ENCODE results near the gene RABGAP1L.

RABGAP1L gene

DNA sequence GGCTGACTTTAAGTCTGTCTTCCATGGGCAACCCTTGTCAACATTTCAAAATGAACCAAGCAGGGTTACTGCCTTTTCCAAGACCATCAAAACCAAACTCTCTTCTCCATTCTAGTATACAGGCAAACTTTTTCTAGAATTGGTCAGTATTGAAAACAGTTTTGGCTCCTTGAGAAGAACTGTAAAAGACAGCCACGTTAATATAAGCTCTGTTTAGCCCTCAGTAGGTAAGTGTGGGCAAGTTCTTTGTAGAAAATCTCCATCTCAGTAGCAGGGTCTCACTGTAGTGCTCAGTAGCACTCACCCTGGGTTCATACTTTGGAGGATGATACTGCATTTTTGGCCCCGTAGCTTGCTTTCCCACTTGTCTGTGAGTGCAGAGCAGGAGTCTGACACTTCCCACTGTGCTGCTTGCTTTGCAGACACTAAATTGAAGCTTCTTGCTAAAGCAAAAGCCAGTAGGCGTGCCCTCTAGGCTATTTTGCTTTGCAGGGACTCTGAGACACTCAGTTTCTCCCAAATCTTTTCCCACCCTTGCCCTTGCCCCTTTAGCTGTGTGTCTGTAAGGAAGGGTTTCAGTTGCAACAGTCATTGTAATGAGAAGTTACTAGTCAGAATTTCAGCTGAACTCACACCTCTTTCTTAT is 806.2 kb downstream of the RABGAP1L start:
- Histone ChIP-seq H3K4me3 (peak overlapping the region; percentile 59), H3K27ac (peak overlapping the region; percentile 83), H3K36me3 (ENCODE audit: insufficient read depth, low read length) (no peaks in the 10 kb centered on the region), H3K9ac (ENCODE audit: insufficient read length) (peak overlapping the region; percentile 38), H3K9me3 (ENCODE audit: low read depth, low read length) (no peaks in the 10 kb centered on the region)
- TF ChIP-seq FOXP2 (optimal IDR thresholded peaks at IDR 0.05; ENCODE audit: control extremely low read depth, extremely low read length, insufficient read depth) (no peak), POLR2AphosphoS5 (IDR thresholded peaks at IDR 0.05; ENCODE audit: borderline replicate concordance, low read depth, low read length) (no peak), EZH2 (IDR thresholded peaks at IDR 0.05) (no peak)
- no peak for DNase-seq (ENCODE audit: low read depth, low spot score)

GRCh38 chr1:174966008-174966572 is 806.8 kb downstream of the RABGAP1L start:
- Histone ChIP-seq H3K27ac (peak overlapping the region; percentile 83), H3K4me3 (peak overlapping the region; percentile 59), H3K9me3 (ENCODE audit: low read depth, low read length) (no peaks in the 10 kb centered on the region), H3K36me3 (ENCODE audit: insufficient read depth, low read length) (no peaks in the 10 kb centered on the region), H3K9ac (ENCODE audit: insufficient read length) (peak overlapping the region; percentile 35)
- DNase-seq (ENCODE audit: low read depth, low spot score), result no peak
- TF ChIP-seq FOXP2 (optimal IDR thresholded peaks at IDR 0.05; ENCODE audit: control extremely low read depth, extremely low read length, insufficient read depth) (no peak), POLR2AphosphoS5 (IDR thresholded peaks at IDR 0.05; ENCODE audit: borderline replicate concordance, low read depth, low read length) (no peak), EZH2 (IDR thresholded peaks at IDR 0.05) (no peak)

- H3K27ac ChIP-seq, result peak overlapping the region; percentile 1; the same call in 1 of the 2 replicates
These were observed 808.8 kb downstream of the RABGAP1L start for GRCh38 chr1:174967845-174968705.

GRCh38 chr1:174968750-174969244 is 809.5 kb downstream of the RABGAP1L start:
- DNase-seq (ENCODE audit: low read depth, low spot score), result no peak
- Histone ChIP-seq H3K27ac (no peak overlapping the region), H3K9ac (ENCODE audit: insufficient read length) (no peak overlapping the region), H3K9me3 (ENCODE audit: low read depth, low read length) (no peaks in the 10 kb centered on the region), H3K36me3 (ENCODE audit: insufficient read depth, low read length) (no peaks in the 10 kb centered on the region), H3K4me3 (no peak overlapping the region)
- TF ChIP-seq POLR2AphosphoS5 (IDR thresholded peaks at IDR 0.05; ENCODE audit: borderline replicate concordance, low read depth, low read length), result no peak

More at GRCh38 chr1:174967845-174968705, 808.8 kb downstream of the RABGAP1L start:
- Histone ChIP-seq H3K9me3 (ENCODE audit: low read depth, low read length) (no peaks in the 10 kb centered on the region), H3K36me3 (ENCODE audit: insufficient read depth, low read length) (no peaks in the 10 kb centered on the region), H3K9ac (ENCODE audit: insufficient read length) (no peak overlapping the region), H3K4me3 (no peak overlapping the region)
- no peak for DNase-seq (ENCODE audit: low read depth, low spot score)
- no peak for TF ChIP-seq POLR2AphosphoS5 (IDR thresholded peaks at IDR 0.05; ENCODE audit: borderline replicate concordance, low read depth, low read length)
- no peak for TF ChIP-seq FOXP2 (optimal IDR thresholded peaks at IDR 0.05; ENCODE audit: control extremely low read depth, extremely low read length, insufficient read depth)
- TF ChIP-seq EZH2 (IDR thresholded peaks at IDR 0.05), result no peak

DNA sequence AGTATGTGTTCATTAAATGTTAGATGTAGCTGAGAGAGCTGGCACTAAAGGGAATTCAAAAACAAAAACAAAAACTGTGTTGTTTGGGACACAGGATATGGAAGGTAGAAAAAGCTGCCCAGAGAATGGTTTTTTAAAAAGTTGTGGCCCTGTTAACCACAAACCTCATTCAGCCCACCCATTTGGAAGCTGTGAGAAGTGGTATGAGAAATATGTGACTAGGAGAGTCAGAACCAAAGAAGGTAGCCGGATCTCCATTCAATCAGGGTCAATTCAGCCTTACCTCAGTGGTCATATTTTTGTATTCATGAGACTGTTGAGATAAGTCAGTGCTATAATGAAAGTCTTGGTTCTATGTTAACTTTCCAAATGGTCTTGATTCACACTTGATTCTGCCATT is 810.7 kb downstream of the RABGAP1L start:
- TF ChIP-seq POLR2AphosphoS5 (IDR thresholded peaks at IDR 0.05; ENCODE audit: borderline replicate concordance, low read depth, low read length) (no peak), EZH2 (IDR thresholded peaks at IDR 0.05) (no peak), FOXP2 (optimal IDR thresholded peaks at IDR 0.05; ENCODE audit: control extremely low read depth, extremely low read length, insufficient read depth) (no peak)
- Histone ChIP-seq H3K36me3 (ENCODE audit: insufficient read depth, low read length) (no peaks in the 10 kb centered on the region), H3K27ac (no peak overlapping the region), H3K9ac (ENCODE audit: insufficient read length) (no peak overlapping the region), H3K4me3 (no peak overlapping the region), H3K9me3 (ENCODE audit: low read depth, low read length) (no peaks in the 10 kb centered on the region)
- no peak for DNase-seq (ENCODE audit: low read depth, low spot score)

DNA sequence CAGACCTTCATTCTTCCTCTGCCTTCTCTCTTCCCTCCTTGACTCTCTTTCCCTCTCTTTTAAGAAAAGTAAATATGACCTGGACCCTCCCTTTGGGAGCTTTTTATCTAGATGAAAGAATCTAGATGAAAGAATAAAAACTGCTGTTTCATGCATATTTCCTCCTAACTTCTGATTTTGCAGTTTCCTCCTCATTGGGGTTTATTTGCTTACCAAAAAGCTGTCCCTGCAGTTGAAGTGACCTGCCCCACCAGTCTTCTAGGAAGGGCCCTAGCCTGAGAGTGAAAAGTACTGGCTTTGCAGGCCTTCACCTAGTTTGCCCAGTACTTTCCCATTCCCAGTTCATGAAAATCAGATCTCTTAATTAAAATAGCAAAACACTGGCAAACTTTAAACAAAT is 812.1 kb downstream of the RABGAP1L start:
- H3K9ac ChIP-seq (ENCODE audit: insufficient read length), result no peak overlapping the region
- no peaks in the 10 kb centered on the region for H3K9me3 ChIP-seq (ENCODE audit: low read depth, low read length)

GRCh38 chr1:174971902-174972301 is 812.6 kb downstream of the RABGAP1L start:
- no peak for DNase-seq (ENCODE audit: low read depth, low spot score)
- TF ChIP-seq FOXP2 (optimal IDR thresholded peaks at IDR 0.05; ENCODE audit: control extremely low read depth, extremely low read length, insufficient read depth), result no peak
- TF ChIP-seq EZH2 (IDR thresholded peaks at IDR 0.05), result no peak
- no peak for TF ChIP-seq POLR2AphosphoS5 (IDR thresholded peaks at IDR 0.05; ENCODE audit: borderline replicate concordance, low read depth, low read length)
- Histone ChIP-seq H3K27ac (no peak overlapping the region), H3K9ac (ENCODE audit: insufficient read length) (no peak overlapping the region), H3K4me3 (no peak overlapping the region), H3K36me3 (ENCODE audit: insufficient read depth, low read length) (no peaks in the 10 kb centered on the region), H3K9me3 (ENCODE audit: low read depth, low read length) (no peaks in the 10 kb centered on the region)

More for the DNA sequence above, 812.1 kb downstream of the RABGAP1L start:
- Histone ChIP-seq H3K4me3 (no peak overlapping the region), H3K36me3 (ENCODE audit: insufficient read depth, low read length) (no peaks in the 10 kb centered on the region), H3K27ac (no peak overlapping the region)
- TF ChIP-seq EZH2 (IDR thresholded peaks at IDR 0.05) (no peak), POLR2AphosphoS5 (IDR thresholded peaks at IDR 0.05; ENCODE audit: borderline replicate concordance, low read depth, low read length) (no peak), FOXP2 (optimal IDR thresholded peaks at IDR 0.05; ENCODE audit: control extremely low read depth, extremely low read length, insufficient read depth) (no peak)
- DNase-seq (ENCODE audit: low read depth, low spot score), result no peak

- Histone ChIP-seq H3K27ac (no peak overlapping the region), H3K36me3 (ENCODE audit: insufficient read depth, low read length) (no peaks in the 10 kb centered on the region)
- no peak for DNase-seq (ENCODE audit: low read depth, low spot score)
These were observed 815.4 kb downstream of the RABGAP1L start for GRCh38 chr1:174974711-174975119.

More at GRCh38 chr1:174974711-174975119, 815.4 kb downstream of the RABGAP1L start:
- no peak overlapping the region for H3K9ac ChIP-seq (ENCODE audit: insufficient read length)
- no peaks in the 10 kb centered on the region for H3K9me3 ChIP-seq (ENCODE audit: low read depth, low read length)
- no peak overlapping the region for H3K4me3 ChIP-seq
- TF ChIP-seq FOXP2 (optimal IDR thresholded peaks at IDR 0.05; ENCODE audit: control extremely low read depth, extremely low read length, insufficient read depth) (no peak), POLR2AphosphoS5 (IDR thresholded peaks at IDR 0.05; ENCODE audit: borderline replicate concordance, low read depth, low read length) (no peak), EZH2 (IDR thresholded peaks at IDR 0.05) (no peak)
